ENCODE measurements around the gene MBD5. TPM values are rescaled to one million over a fixed set of nuclear protein-coding genes. Genes with fewer than 3 reads are reported as not detected.

The MBD5 gene
- total RNA-seq, 1 experiment from 2014 or later: 8.5 TPM

DNA sequence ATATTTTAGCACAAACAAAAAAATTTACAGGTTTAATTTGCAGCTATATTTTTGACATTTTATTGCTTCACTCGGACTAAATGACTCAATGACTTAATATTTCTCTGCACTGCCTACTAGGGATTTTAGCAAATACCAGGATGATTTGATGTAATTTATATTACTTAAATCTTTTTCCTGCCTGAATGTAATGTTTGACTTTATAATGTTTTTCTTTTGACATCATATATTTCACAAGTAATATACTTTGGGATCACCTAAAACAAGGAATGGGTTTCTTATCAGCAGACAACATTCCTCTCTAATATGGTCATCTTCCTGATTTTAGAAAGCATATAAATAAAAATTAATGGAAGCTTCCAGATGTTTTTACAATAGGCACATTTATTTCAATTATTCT, 370.4 kb downstream of the MBD5 start:
- H3K9ac ChIP-seq (ENCODE audit: low read length): no peak overlapping the region
- BruUV-seq (replicated peaks): no TSS peak
- H3K4me2 ChIP-seq (ENCODE audit: low read length): no peak overlapping the region
- TF ChIP-seq, protein P1, sequence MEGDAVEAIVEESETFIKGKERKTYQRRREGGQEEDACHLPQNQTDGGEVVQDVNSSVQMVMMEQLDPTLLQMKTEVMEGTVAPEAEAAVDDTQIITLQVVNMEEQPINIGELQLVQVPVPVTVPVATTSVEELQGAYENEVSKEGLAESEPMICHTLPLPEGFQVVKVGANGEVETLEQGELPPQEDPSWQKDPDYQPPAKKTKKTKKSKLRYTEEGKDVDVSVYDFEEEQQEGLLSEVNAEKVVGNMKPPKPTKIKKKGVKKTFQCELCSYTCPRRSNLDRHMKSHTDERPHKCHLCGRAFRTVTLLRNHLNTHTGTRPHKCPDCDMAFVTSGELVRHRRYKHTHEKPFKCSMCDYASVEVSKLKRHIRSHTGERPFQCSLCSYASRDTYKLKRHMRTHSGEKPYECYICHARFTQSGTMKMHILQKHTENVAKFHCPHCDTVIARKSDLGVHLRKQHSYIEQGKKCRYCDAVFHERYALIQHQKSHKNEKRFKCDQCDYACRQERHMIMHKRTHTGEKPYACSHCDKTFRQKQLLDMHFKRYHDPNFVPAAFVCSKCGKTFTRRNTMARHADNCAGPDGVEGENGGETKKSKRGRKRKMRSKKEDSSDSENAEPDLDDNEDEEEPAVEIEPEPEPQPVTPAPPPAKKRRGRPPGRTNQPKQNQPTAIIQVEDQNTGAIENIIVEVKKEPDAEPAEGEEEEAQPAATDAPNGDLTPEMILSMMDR (conservative IDR thresholded peaks at IDR 0.05; ENCODE audit: low read depth, low read length): no peak
- TF ChIP-seq EZH2 (IDR thresholded peaks at IDR 0.05; ENCODE audit: low read length, unreplicated experiment) (no peak), EZH2phosphoT487 (IDR thresholded peaks at IDR 0.05; ENCODE audit: borderline replicate concordance, low read length) (no peak)
- DNase-seq: peak; percentile 9
- ChIA-PET CTCF (no interaction called here), POLR2A (ENCODE audit: unreplicated experiment) (no interaction called here)
- H3K36me3 ChIP-seq (ENCODE audit: low read depth, low read length): no peaks in the 10 kb centered on the region
- H3K9me3 ChIP-seq (ENCODE audit: low read length): no peaks in the 10 kb centered on the region
- H3K27ac ChIP-seq (ENCODE audit: low read length): no peak overlapping the region
- H3K4me1 ChIP-seq (ENCODE audit: insufficient read depth, low read length): peaks cover 7% of the 10 kb centered on the region; the same call in 1 of the 2 replicates
- no peak overlapping the region for H3K4me3 ChIP-seq (ENCODE audit: low read length)
- no peaks in the 10 kb centered on the region for H3K9me2 ChIP-seq (replicated peaks; ENCODE audit: low read length)
- no peaks in the 10 kb centered on the region for H3K27me3 ChIP-seq (ENCODE audit: low read length)
- intact Hi-C loops (cut with micrococcal nuclease): no loop called here
- ATAC-seq: peak; percentile 37
- no peaks in the 10 kb centered on the region for H4K20me1 ChIP-seq (ENCODE audit: low read length)
- H3K79me2 ChIP-seq (ENCODE audit: low read length): no peaks in the 10 kb centered on the region
- no peak overlapping the region for H2AFZ ChIP-seq (ENCODE audit: low read length)
- no peaks in the 10 kb centered on the region for H3F3A ChIP-seq (ENCODE audit: low read length, unreplicated experiment)

DNA sequence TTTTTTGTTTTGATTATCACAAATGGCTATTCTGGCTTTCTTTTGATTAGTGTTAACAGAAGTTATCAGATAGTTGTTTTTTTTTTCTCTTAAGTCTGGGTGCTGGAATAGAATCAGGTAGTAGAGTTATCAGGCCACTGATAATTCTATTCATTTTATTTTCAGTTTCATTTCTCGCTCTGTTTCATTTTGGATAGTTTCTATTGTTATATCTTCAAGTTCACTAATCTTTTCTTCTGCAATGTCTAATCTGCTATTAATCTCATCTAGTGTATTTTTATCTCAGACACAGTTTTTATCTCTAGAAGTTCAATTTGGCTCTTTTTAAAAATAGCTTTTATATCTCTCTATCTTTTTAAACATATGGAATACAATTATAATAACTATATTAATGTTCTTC, 381.9 kb downstream of the MBD5 start:
- no peaks in the 10 kb centered on the region for H4K20me1 ChIP-seq (ENCODE audit: low read length)
- H3K4me3 ChIP-seq (ENCODE audit: low read length): no peak overlapping the region
- no peaks in the 10 kb centered on the region for H3F3A ChIP-seq (ENCODE audit: low read length, unreplicated experiment)
- TF ChIP-seq EZH2 (IDR thresholded peaks at IDR 0.05; ENCODE audit: low read length, unreplicated experiment) (no peak), EZH2phosphoT487 (IDR thresholded peaks at IDR 0.05; ENCODE audit: borderline replicate concordance, low read length) (no peak)
- TF ChIP-seq, protein P1 (conservative IDR thresholded peaks at IDR 0.05; ENCODE audit: low read depth, low read length): no peak
- no peak overlapping the region for H3K4me2 ChIP-seq (ENCODE audit: low read length)
- H3K9me3 ChIP-seq (ENCODE audit: low read length): no peaks in the 10 kb centered on the region
- no peak for DNase-seq
- intact Hi-C loops (cut with micrococcal nuclease): no loop called here
- ChIA-PET CTCF (no interaction called here), POLR2A (ENCODE audit: unreplicated experiment) (interaction anchor here (0.7 kb wide), 1 partner anchor 33 kb away, joined by 4 read pairs; no protein-coding TSS in a partner anchor)
- H3K36me3 ChIP-seq (ENCODE audit: low read depth, low read length): no peaks in the 10 kb centered on the region
- no TSS peak for BruUV-seq (replicated peaks)
- ATAC-seq: no peak
- no peaks in the 10 kb centered on the region for H3K27me3 ChIP-seq (ENCODE audit: low read length)
- no peaks in the 10 kb centered on the region for H3K9me2 ChIP-seq (replicated peaks; ENCODE audit: low read length)
- H2AFZ ChIP-seq (ENCODE audit: low read length): no peak overlapping the region
- H3K79me2 ChIP-seq (ENCODE audit: low read length): no peaks in the 10 kb centered on the region
- H3K9ac ChIP-seq (ENCODE audit: low read length): no peak overlapping the region
- no peaks in the 10 kb centered on the region for H3K4me1 ChIP-seq (ENCODE audit: insufficient read depth, low read length)
- H3K27ac ChIP-seq (ENCODE audit: low read length): no peak overlapping the region

DNA sequence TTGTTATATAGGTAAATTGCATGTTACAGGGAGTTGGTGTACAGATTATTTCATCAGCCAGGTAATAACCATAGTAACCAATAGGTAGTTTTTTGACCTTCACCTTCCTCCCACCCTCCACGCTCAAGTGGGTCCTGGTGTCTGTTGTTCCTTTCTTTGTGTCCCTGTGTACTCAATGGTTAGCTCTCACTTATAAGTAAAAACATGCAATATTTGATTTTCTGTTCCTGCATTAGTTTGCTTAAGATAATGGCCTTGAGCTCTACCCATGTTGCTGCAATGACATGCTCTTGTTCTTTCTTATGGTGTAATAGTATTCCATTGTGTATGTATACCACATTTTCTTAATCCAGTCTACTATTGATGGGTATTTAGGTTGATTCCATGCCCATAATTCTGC, 390.0 kb downstream of the MBD5 start:
- Histone ChIP-seq H3K9ac (ENCODE audit: low read length) (no peak overlapping the region), H3K79me2 (ENCODE audit: low read length) (no peaks in the 10 kb centered on the region), H2AFZ (ENCODE audit: low read length) (no peak overlapping the region), H3K27me3 (ENCODE audit: low read length) (no peaks in the 10 kb centered on the region), H3K27ac (ENCODE audit: low read length) (no peak overlapping the region), H3K36me3 (ENCODE audit: low read depth, low read length) (no peaks in the 10 kb centered on the region), H3F3A (ENCODE audit: low read length, unreplicated experiment) (no peaks in the 10 kb centered on the region), H3K4me2 (ENCODE audit: low read length) (no peak overlapping the region), H3K4me1 (ENCODE audit: insufficient read depth, low read length) (no peaks in the 10 kb centered on the region), H3K4me3 (ENCODE audit: low read length) (no peak overlapping the region), H3K9me2 (replicated peaks; ENCODE audit: low read length) (no peaks in the 10 kb centered on the region), H4K20me1 (ENCODE audit: low read length) (no peaks in the 10 kb centered on the region), H3K9me3 (ENCODE audit: low read length) (no peaks in the 10 kb centered on the region)
- DNase-seq: no peak
- intact Hi-C loops (cut with micrococcal nuclease): no loop called here
- TF ChIP-seq EZH2phosphoT487 (IDR thresholded peaks at IDR 0.05; ENCODE audit: borderline replicate concordance, low read length): no peak
- TF ChIP-seq EZH2 (IDR thresholded peaks at IDR 0.05; ENCODE audit: low read length, unreplicated experiment): no peak
- TF ChIP-seq, protein P1 (conservative IDR thresholded peaks at IDR 0.05; ENCODE audit: low read depth, low read length): no peak
- ChIA-PET POLR2A (ENCODE audit: unreplicated experiment) (no interaction called here), CTCF (no interaction called here)
- no TSS peak for BruUV-seq (replicated peaks)
- ATAC-seq: no peak
